ENCODE data around the gene ITGB8.

The ITGB8 gene

DNA sequence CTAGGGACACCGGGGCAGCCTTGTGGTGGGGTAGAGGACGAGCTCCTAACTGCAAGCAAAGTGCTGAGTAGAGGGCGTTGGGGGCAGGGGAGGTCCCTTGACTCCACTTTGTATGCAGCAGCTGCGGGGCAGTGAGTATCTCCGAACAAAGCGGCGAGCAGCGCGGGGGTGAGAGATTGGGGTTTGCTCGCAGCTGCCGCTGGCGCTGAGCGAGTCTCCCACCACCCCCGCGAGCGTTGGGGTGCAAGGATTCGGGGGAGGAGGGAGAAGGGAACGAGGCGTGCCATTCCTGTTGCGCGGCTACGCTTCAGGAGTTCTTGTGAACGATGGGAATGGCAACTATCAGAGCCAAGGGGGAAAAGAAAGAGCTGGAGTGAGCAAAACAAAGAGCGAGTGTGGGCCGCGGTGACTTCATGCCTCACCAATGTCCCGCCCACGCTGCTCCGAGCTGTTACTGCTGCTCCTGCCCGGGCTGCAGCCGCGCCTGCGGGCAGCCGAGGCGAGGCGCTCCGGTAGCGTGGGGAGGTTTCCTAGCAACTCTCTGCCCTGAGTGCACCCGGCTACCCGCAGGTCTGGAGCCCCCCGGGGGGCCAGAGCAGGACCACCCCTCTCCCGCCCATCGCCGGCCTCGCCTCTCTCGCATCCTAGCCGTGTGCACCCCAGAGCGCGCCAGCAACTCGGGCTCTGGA is at the start of gene ITGB8:
ITGB8 (plus strand) TSS at position 662 of the 689 bp plus-strand sequence. CDS start 907 bp downstream, outside the sequence.
- TF ChIP-seq POLR2A (IDR thresholded peaks at IDR 0.05; ENCODE audit: low read length) (no peak), GATA1 (IDR thresholded peaks at IDR 0.05; ENCODE audit: low read depth, low read length) (no peak)

GRCh38 chr7:20282959-20283358 is 47.7 kb upstream of the ITGB8 start:
- no peak for TF ChIP-seq POLR2A (IDR thresholded peaks at IDR 0.05; ENCODE audit: low read length)
- no peak for TF ChIP-seq GATA1 (IDR thresholded peaks at IDR 0.05; ENCODE audit: low read depth, low read length)
- DNase-seq, result no peak

More for the DNA sequence above, at the start of gene ITGB8:
- DNase-seq, result peak; percentile 41 to 47

- TF ChIP-seq POLR2A (IDR thresholded peaks at IDR 0.05; ENCODE audit: low read length) (no peak), GATA1 (IDR thresholded peaks at IDR 0.05; ENCODE audit: low read depth, low read length) (no peak)
- DNase-seq, result no peak
These were observed 47.3 kb upstream of the ITGB8 start for GRCh38 chr7:20283385-20283784.

DNA sequence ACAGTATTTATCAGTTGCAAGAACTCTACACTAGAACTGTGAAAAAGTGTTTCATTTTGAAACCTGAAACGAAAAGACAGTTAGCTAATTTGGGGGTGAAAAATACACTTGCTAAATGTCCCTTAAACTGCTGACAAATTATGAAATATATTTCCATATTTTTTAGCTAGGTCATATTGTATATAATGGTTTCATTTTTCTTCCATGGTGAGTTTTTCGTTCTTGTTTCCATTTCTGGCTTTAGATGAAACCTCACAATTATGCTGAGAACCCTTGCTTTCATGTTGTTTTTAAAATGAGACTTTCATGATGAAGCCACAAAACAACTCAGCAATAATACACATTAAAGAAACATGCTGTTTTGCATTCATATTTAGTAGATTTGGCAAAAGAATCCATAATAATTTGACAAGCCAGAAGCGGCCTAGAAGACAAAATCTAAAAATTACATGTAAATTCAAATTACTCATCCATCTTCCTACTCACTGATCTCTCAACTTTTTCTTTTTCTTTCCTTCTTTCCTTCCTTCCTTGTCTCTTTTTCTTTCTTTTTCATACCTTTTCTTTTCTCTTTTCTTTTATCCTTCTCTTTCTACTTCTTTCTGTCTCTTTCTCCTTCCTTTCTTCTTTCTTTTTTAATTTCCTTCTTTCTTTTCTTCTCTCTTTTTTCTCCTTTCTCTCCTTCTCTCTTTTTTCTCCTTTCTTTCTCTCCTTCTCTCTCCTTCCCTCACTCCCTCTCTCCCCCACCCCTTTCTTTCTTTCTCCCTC is 46.5 kb upstream of the ITGB8 start:
- no peak for DNase-seq
- TF ChIP-seq POLR2A (IDR thresholded peaks at IDR 0.05; ENCODE audit: low read length), result no peak
- no peak for TF ChIP-seq GATA1 (IDR thresholded peaks at IDR 0.05; ENCODE audit: low read depth, low read length)

GRCh38 chr7:20284771-20285143 is 45.9 kb upstream of the ITGB8 start:
- DNase-seq, result no peak
- TF ChIP-seq POLR2A (IDR thresholded peaks at IDR 0.05; ENCODE audit: low read length) (no peak), GATA1 (IDR thresholded peaks at IDR 0.05; ENCODE audit: low read depth, low read length) (no peak)

DNA sequence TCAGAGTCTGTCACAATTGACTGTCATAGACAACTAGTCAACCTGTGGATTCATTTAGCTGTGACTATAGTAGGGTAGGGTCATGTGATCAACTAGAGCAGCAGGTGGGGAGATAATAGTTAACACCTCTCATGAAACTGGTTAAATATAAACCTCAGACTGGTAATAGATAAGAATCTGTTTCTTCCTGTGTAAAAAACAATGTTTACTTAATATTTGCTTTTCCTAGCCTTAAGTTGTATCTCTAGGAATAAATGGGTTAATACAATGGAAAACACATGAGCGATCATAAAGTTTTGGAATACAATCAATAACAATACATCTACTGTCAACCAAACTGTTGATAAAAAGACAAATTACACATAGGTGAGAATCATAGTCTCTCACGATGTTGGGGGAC is 43.4 kb upstream of the ITGB8 start:
- DNase-seq, result no peak
- TF ChIP-seq GATA1 (IDR thresholded peaks at IDR 0.05; ENCODE audit: low read depth, low read length) (no peak), POLR2A (IDR thresholded peaks at IDR 0.05; ENCODE audit: low read length) (no peak)

DNA sequence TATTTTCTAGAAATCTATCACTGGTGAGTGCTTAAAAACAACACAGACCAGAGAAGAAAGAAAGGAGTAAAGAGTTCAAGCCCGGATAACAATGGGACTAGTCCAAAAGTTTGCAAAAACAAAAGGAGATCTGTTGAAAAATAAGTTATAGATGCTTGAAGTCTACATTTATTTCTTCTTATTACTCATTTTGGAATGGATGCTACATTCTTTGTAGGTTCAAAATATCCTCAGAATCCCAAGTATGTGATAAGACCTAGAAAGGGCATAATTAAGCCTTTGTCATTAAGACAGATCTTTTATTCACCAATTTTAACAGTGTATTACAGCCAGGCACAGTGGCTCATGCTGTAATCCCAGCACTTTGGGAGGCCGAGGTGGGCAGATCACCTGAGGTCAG is 42.7 kb upstream of the ITGB8 start:
- TF ChIP-seq GATA1 (IDR thresholded peaks at IDR 0.05; ENCODE audit: low read depth, low read length), result no peak
- TF ChIP-seq POLR2A (IDR thresholded peaks at IDR 0.05; ENCODE audit: low read length), result no peak
- no peak for DNase-seq

- DNase-seq, result no peak
- TF ChIP-seq GATA1 (IDR thresholded peaks at IDR 0.05; ENCODE audit: low read depth, low read length) (no peak), POLR2A (IDR thresholded peaks at IDR 0.05; ENCODE audit: low read length) (no peak)
These were observed 40.1 kb upstream of the ITGB8 start for GRCh38 chr7:20290505-20291111.

GRCh38 chr7:20293336-20293735 is 37.4 kb upstream of the ITGB8 start:
- no peak for DNase-seq
- no peak for TF ChIP-seq POLR2A (IDR thresholded peaks at IDR 0.05; ENCODE audit: low read length)
- no peak for TF ChIP-seq GATA1 (IDR thresholded peaks at IDR 0.05; ENCODE audit: low read depth, low read length)

DNA sequence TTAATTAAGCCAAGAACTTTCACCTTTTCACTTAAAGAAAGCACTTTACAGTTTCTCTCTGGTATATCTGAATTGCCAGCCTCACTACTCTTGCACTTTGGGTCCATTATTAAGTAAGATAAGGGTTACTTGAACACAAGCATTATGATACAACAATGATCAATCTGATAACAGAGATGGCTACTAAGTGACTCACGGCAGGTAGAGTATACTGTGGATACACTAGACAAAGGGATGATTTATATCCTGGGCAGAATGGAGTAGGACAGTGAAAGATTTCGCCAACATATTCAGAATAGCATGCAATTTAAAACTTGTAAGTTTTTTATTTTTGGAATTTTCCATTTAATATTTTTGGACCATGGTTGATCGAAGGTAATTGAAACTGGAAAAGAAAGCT is 34.3 kb upstream of the ITGB8 start:
- DNase-seq, result no peak
- no peak for TF ChIP-seq POLR2A (IDR thresholded peaks at IDR 0.05; ENCODE audit: low read length)
- TF ChIP-seq GATA1 (IDR thresholded peaks at IDR 0.05; ENCODE audit: low read depth, low read length), result no peak

GRCh38 chr7:20296901-20297300 is 33.8 kb upstream of the ITGB8 start:
- no peak for TF ChIP-seq GATA1 (IDR thresholded peaks at IDR 0.05; ENCODE audit: low read depth, low read length)
- no peak for TF ChIP-seq POLR2A (IDR thresholded peaks at IDR 0.05; ENCODE audit: low read length)
- DNase-seq, result no peak

GRCh38 chr7:20298486-20298901 is 32.2 kb upstream of the ITGB8 start:
- TF ChIP-seq POLR2A (IDR thresholded peaks at IDR 0.05; ENCODE audit: low read length), result no peak
- no peak for TF ChIP-seq GATA1 (IDR thresholded peaks at IDR 0.05; ENCODE audit: low read depth, low read length)
- no peak for DNase-seq

DNA sequence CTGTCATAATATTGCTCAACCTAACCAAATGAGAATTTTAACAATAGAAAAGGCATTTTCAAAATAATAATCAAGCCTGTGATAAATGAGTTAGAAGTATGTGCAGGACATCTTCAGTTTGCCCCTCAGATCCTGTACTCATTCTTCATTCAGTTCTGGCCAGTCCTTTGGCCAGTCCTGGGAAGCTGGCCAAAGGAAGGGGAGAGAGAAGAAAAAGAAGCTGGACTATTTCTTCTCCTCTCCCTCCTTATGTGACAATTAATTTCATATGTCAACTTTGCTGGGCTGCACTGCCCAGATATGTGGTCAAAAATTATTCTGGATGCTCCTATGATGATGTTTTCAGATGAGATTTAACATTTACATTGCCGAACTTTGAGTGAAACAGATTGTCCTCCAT is 31.6 kb upstream of the ITGB8 start:
- DNase-seq, result no peak
- no peak for TF ChIP-seq POLR2A (IDR thresholded peaks at IDR 0.05; ENCODE audit: low read length)
- TF ChIP-seq GATA1 (IDR thresholded peaks at IDR 0.05; ENCODE audit: low read depth, low read length), result no peak

DNA sequence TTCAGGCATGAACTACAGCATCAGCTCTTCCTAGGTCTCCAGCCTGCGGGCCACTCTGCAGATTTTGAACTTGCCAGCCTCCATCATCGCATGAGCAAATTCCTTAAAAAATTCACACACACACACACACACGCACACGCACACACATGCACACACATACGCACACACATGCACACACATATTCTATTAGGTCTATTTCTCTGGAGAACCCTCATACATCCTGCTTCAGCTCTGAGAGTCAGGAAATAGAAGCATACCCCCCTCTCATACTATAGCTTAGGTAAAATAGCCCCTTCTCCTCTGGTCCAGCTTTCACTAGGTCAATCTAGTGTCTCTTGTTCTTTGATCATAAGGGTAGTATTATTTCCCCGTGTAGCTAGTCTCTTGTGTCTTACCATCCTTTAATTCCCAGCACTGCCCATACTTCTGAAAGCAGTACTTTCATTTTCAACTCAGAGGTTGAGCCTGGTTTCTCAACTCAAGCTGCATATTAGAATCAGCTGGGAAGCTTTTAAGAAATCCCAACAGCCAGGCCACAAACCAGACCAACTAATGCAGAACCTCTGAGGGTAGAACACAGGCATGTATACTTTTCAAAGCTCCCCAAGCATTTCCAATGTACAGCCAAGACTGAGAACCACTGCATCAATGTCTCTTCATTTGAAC is 30.9 kb upstream of the ITGB8 start:
- TF ChIP-seq GATA1 (IDR thresholded peaks at IDR 0.05; ENCODE audit: low read depth, low read length) (no peak), POLR2A (IDR thresholded peaks at IDR 0.05; ENCODE audit: low read length) (no peak)
- DNase-seq, result no peak
